GM13977 (cell line): Measurements from ENCODE around the gene SLX4IP.

Experiments
- DNase-seq: peaks from one replicate; pipeline ENCODE4 v3.0.0; 2012; ENCODE audit warnings: low spot score
- in situ Hi-C: fragments of 300-500 bp; cut with MboI; formaldehyde crosslinking; loops from one replicate; pipeline ENCODE4 v1.12.0; 2022; ENCODE audit warnings: low sequenced_read_pairs, low pct_unique_long_range_greater_than_20kb, mixed read lengths, inconsistent platforms; ENCODE audit not compliant: unreplicated experiment
- TF ChIP-seq, protein P1 (sequence below): IDR thresholded peaks from 2 replicates; pipeline ENCODE4 v1.5.1; 2012; ENCODE audit warnings: mild to moderate bottlenecking, control low read depth; ENCODE audit not compliant: insufficient read depth; ENCODE audit errors: extremely low read depth, missing control alignments

Gene SLX4IP

DNA sequence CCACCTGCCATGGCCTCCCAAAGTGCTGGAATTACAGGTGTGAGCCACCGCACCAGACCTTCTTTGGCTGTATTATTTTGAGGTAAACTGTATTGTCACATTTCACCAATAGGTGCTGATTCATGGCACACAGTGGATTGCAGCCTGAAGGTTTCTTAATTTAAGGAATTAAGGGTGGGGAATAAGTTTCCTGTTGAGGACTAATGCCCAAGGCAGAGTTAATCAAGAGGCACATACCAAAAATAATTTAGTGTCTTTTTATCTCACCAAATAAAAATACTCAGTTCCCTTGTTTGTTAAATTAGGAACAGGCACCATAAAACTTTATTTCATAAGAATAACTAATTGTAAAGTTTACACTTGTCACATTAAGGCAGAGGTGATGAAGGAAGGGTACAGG, 103.7 kb downstream of the SLX4IP start:
- TF ChIP-seq, protein P1, sequence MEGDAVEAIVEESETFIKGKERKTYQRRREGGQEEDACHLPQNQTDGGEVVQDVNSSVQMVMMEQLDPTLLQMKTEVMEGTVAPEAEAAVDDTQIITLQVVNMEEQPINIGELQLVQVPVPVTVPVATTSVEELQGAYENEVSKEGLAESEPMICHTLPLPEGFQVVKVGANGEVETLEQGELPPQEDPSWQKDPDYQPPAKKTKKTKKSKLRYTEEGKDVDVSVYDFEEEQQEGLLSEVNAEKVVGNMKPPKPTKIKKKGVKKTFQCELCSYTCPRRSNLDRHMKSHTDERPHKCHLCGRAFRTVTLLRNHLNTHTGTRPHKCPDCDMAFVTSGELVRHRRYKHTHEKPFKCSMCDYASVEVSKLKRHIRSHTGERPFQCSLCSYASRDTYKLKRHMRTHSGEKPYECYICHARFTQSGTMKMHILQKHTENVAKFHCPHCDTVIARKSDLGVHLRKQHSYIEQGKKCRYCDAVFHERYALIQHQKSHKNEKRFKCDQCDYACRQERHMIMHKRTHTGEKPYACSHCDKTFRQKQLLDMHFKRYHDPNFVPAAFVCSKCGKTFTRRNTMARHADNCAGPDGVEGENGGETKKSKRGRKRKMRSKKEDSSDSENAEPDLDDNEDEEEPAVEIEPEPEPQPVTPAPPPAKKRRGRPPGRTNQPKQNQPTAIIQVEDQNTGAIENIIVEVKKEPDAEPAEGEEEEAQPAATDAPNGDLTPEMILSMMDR, result no peak
- no peak for DNase-seq
- in situ Hi-C loops, result no loop called here

DNA sequence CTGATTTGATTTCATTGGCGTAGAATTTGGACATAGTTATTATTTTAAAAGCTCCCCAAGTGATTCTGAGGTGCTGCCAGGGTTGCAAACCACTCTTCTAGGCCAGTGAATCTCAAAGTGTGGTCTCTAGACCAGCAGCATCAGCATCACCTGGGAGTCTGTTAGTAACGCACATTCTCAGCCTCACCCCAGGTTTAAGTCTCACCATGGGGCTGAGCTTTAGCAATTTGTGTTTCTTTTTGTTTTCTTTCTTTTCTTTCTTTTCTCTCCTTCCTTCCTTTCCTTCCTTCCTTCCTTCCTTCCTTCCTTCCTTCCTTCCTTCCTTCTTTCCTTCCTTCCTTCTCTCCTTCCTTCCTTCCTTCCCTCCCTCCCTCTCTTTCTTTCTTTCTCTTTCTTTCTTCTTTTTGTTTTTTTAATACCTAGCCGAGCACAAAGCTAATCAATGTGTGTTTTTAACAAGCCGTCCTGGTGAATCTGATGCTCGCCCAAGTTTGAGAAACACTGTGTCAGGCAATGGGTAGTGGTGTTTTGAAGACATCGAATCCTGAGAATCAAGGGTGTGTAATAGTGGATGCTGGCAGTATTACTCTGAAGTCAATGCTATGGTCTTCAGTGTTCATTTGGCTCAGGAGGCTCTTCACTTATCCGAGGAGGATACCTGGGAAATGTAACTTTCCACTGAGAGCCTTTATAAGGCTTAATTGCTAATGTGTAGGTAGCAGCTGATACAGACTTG, 104.9 kb downstream of the SLX4IP start:
- TF ChIP-seq, protein P1, result no peak
- no peak for DNase-seq
- in situ Hi-C loops, result no loop called here

DNA sequence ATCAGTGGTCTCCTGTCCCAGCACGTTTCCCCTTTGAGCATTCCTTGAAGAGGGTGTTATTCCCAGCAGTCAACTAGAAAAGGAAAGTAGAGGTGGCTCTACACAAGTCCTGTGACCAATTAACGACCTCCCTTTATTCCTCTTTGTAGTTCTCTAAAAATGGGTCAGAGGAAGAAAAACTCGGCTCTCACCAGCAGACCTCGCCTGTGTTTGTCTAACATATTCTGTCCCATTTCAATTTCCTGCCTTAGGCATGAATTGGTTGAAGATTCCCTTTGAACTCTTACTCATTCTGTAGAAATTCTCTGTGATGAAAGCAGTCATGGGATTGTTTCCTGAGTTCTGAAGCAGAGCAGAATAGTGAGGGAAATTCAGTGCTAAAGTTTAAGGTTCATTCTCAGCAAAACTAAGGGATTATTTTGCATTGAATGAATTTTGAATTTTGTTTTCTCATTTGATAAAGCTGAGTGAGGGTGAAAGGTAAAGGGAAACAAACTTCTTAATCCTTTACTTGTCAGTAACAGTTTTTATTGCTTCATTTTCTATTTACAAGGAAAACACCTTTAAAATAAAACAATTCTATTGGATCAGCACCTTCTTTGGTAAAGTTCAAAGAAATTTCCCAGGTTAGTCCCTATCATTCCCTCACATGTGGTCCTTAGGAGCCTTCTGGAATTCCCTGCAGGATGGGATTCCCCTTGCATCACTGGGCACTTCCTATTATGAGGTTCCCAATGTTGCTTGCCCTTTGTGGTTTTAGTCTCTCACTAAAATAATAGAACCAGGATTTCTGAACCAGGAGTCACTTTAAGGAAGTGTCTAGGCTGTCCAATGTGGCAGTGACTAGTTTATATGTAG, 105.8 kb downstream of the SLX4IP start:
- DNase-seq, result no peak
- in situ Hi-C loops, result no loop called here
- TF ChIP-seq, protein P1, result no peak

DNA sequence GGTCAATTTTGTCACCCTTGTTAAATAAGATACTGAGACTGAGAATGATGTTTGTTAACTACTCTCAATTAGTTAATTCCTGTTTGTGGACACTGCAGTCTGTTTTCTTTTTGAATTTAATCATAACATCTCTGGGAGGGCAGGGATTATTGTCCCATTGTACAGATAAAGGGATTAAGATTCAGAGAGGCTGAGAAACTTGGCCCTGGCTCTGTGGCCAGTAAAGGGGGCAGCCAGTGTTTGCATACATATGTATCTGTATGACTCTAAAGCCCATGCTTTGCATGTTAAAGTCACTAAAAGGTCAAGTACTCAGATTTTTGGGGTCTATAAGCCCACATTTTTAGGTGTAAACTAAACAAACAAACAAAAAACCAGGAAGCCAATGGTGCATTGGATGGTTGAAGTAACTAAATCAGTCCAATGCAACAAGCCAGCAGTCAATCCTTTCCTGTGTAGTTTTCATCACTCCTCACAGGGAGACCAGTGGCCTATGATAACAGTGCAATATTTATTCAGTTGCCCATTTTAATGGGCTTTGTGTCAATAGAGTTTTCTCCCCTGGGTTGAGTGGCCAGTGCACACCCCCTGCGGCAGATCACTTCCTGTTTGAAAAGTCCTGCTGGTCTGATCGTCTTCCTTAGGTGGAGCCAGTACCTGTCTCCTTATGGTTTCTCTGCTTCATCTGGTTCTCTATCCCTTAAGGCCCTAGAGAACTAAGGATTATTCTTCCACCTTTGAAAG, 106.7 kb downstream of the SLX4IP start:
- TF ChIP-seq, protein P1, result no peak
- DNase-seq, result no peak
- in situ Hi-C loops, result no loop called here

DNA sequence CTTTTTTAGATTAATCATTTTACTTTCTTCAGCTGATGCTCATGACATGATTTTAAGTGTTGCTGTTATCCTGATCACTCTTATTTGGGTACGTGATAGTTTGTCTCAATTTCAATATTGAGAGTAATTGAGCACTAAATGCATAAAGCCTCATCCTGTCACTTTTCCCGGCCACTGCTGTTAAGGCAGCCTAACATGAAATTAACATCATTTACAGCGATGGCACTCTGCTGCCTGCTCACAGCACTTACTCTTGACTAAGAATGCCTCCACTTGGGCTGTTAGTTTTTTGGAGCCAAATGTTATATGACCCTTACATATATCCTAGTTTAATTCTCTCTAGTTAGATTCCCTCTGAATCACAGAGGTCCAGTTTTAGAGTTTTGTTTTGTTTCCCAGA, 107.3 kb downstream of the SLX4IP start:
- in situ Hi-C loops, result no loop called here
- DNase-seq, result no peak
- TF ChIP-seq, protein P1, result no peak

DNA sequence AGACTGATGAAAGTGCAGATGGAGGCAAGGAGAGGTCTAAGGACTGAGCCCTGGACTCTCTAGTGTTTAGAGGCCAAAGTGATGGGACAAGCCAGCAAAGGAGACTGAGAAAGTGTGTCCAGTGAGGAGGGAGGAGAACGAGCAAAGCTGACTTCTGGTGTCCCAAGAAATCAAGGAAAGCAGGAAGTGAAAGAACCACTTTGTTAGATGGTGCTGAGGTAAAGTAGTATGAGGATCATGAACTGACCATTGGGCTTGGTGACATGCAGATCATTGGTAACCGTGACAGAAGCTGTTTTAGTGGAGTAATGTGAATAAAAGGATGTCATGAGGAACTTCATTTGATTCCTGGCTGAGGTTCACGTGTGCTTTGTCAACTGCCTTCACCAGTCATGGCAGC, 108.4 kb downstream of the SLX4IP start:
- DNase-seq, result no peak
- in situ Hi-C loops, result no loop called here
- TF ChIP-seq, protein P1, result no peak
